CD4-positive, alpha-beta memory T cell (primary cell): ENCODE measurements around the gene IRGQ. TPM values are rescaled to one million over a fixed set of nuclear protein-coding genes. Genes with fewer than 3 reads are reported as not detected.
A peak's percentile ranks its signal among the peaks of the same experiment; 100 is the strongest.
"Not testable (repeated sequence)": the region's sequence is repeated elsewhere in the genome, so short reads cannot be mapped to it uniquely, and the experiment has no call there.

Source experiments
- CTCF ChIA-PET: fragments of 350-600 bp; sonication (Branson Sonifier 250); formaldehyde crosslinking; loops from one replicate; lab custom pipeline; 2021; ENCODE audit warnings: inconsistent platforms; ENCODE audit not compliant: partially characterized antibody; lab: Charles Lee
- POLR2A ChIA-PET: fragments of 350-600 bp; sonication (Branson Sonifier 250); formaldehyde crosslinking; loops from one replicate; lab custom pipeline; 2021; ENCODE audit not compliant: partially characterized antibody; lab: Charles Lee
- DNase-seq, 5 donors: peaks; one replicate each; pipeline versions ENCODE4 v3.0.0 to v3.0.0-alpha.2; 2020 to 2022; ENCODE audit warnings: mixed read lengths in 1 of 5
- H3K27ac ChIP-seq: one replicate; pipeline ENCODE4 v1.7.0; 2013; ENCODE audit warnings: low read depth, low read length
- H3K27me3 ChIP-seq: 2 replicates; pipeline ENCODE4 v1.7.0; 2013; ENCODE audit warnings: mild to moderate bottlenecking, low read length, moderate library complexity; ENCODE audit not compliant: insufficient read depth
- H3K36me3 ChIP-seq: 2 replicates; pipeline ENCODE4 v1.7.0; 2013; ENCODE audit warnings: mild to moderate bottlenecking, low read length, moderate library complexity; ENCODE audit not compliant: insufficient read depth
- H3K4me1 ChIP-seq: 2 replicates; pipeline ENCODE4 v1.7.0; 2013; ENCODE audit warnings: mild to moderate bottlenecking, low read length, moderate library complexity; ENCODE audit not compliant: insufficient read depth
- H3K4me3 ChIP-seq, 2 donors: one replicate each; pipeline ENCODE4 v1.7.0; 2013; ENCODE audit warnings: low read length in 2 of 2, mild to moderate bottlenecking in 1 of 2
- H3K9me3 ChIP-seq, 2 donors: one replicate each; pipeline ENCODE4 v1.7.0; 2013; ENCODE audit warnings: low read length in 2 of 2, control low read depth in 1 of 2; ENCODE audit not compliant: control insufficient read depth in 1 of 2
- H3K27ac Mint-ChIP-seq, 7 donors: one replicate each; pipeline ENCODE4 v1.8.0; 2020 to 2021; ENCODE audit warnings: mixed read lengths in 7 of 7, mild to moderate bottlenecking in 6 of 7, inconsistent platforms in 3 of 7, moderate library complexity in 3 of 7
- H3K27me3 Mint-ChIP-seq, 2 donors: one replicate each; pipeline ENCODE4 v1.8.0; 2020 to 2021; ENCODE audit warnings: mixed read lengths in 2 of 2
- H3K36me3 Mint-ChIP-seq, 2 donors: one replicate each; pipeline ENCODE4 v1.8.0; 2020 to 2021; ENCODE audit warnings: mixed read lengths in 2 of 2, inconsistent platforms in 1 of 2, mild to moderate bottlenecking in 1 of 2
- H3K4me1 Mint-ChIP-seq, 4 donors: one replicate each; pipeline ENCODE4 v1.8.0; 2020 to 2021; ENCODE audit warnings: mixed read lengths in 4 of 4, mild to moderate bottlenecking in 1 of 4
- H3K4me3 Mint-ChIP-seq, 8 donors: one replicate each; pipeline ENCODE4 v1.8.0; 2020 to 2021; ENCODE audit warnings: mixed read lengths in 8 of 8, mild to moderate bottlenecking in 7 of 8, moderate library complexity in 6 of 8, inconsistent platforms in 3 of 8
- H3K9me3 Mint-ChIP-seq, 8 donors: one replicate each; pipeline ENCODE4 v1.8.0; 2020 to 2021; ENCODE audit warnings: mixed read lengths in 8 of 8, mild to moderate bottlenecking in 5 of 8, inconsistent platforms in 3 of 8, moderate library complexity in 1 of 8
- intact Hi-C: fragments of 100-400 bp; cut with micrococcal nuclease; formaldehyde crosslinking; loops from one replicate; pipeline ENCODE4 v1.15.1; 2023
- polyA plus RNA-seq, 2 donors: library from polyadenylated mRNA; unstranded; fragments of 300-500 nt; fragmentation: Illumina TruSeq; gene quantifications; one replicate each; pipeline ENCODE4 v1.2.3, GENCODE V29; 2021
- total RNA-seq, 2 experiments: library from RNA; stranded (reverse); gene quantifications; one replicate each; pipeline ENCODE4 v1.2.3, GENCODE V29; 2021

IRGQ gene
- total and polyA plus RNA-seq, 4 experiments from 2014 or later, result 0.37 to 17.9 (median 9.4) TPM

GRCh38 chr19:43548706-43549105 is 47.2 kb downstream of the IRGQ start:
- intact Hi-C loops, result no loop called here
- no peak overlapping the region for H3K4me3 Mint-ChIP-seq
- peaks cover 21 to 45% of the 10 kb centered on the region in 2 donors for H3K36me3 Mint-ChIP-seq
- H3K4me1 Mint-ChIP-seq, result peaks cover 0 to 2% (median 0%) of the 10 kb centered on the region in 4 donors
- Histone ChIP-seq H3K4me3 (no peak overlapping the region), H3K9me3 (no peaks in the 10 kb centered on the region), H3K4me1 (no peaks in the 10 kb centered on the region), H3K36me3 (peaks cover 46% of the 10 kb centered on the region), H3K27ac (no peak overlapping the region), H3K27me3 (no peaks in the 10 kb centered on the region)
- ChIA-PET CTCF (interaction anchor here (0.5 to 11.2 kb wide), 2 partner anchors 29 to 46 kb away, joined by 3 to 245 read pairs; partner anchors contain the start of genes IRGQ and ZNF576), POLR2A (interaction anchor here (0.6 kb wide), 1 partner anchor 16 kb away, joined by 3 read pairs; the partner anchor contains the start of gene ZNF575)
- H3K9me3 Mint-ChIP-seq, result no peaks in the 10 kb centered on the region
- no peaks in the 10 kb centered on the region for H3K27me3 Mint-ChIP-seq
- DNase-seq, result no peak
- peak overlapping the region in 2 of 7 donors; percentile 17 to 83 for H3K27ac Mint-ChIP-seq

GRCh38 chr19:43547926-43548325 is 48.0 kb downstream of the IRGQ start:
- H3K4me3 Mint-ChIP-seq, H3K4me3 ChIP-seq, H3K4me1 Mint-ChIP-seq, H3K27me3 ChIP-seq, H3K27ac Mint-ChIP-seq, H3K4me1 ChIP-seq, H3K27me3 Mint-ChIP-seq, intact Hi-C loops, H3K9me3 Mint-ChIP-seq, POLR2A ChIA-PET, DNase-seq, H3K9me3 ChIP-seq, H3K27ac ChIP-seq: not testable (repeated sequence)
- H3K36me3 Mint-ChIP-seq, result peaks cover 28 to 53% of the 10 kb centered on the region in 2 donors
- peaks cover 50% of the 10 kb centered on the region for H3K36me3 ChIP-seq
- CTCF ChIA-PET, result interaction anchor here (11.2 kb wide), 1 partner anchor 47 kb away, joined by 245 read pairs; the partner anchor contains the start of genes IRGQ and ZNF576

GRCh38 chr19:43546581-43546980 is 49.4 kb downstream of the IRGQ start:
- Histone ChIP-seq H3K36me3 (peaks cover 48% of the 10 kb centered on the region), H3K4me3 (no peak overlapping the region), H3K9me3 (no peaks in the 10 kb centered on the region), H3K27ac (no peak overlapping the region), H3K27me3 (no peaks in the 10 kb centered on the region), H3K4me1 (no peaks in the 10 kb centered on the region)
- Mint-ChIP-seq H3K4me3 (no peak overlapping the region), H3K36me3 (peaks cover 31 to 55% of the 10 kb centered on the region in 2 donors), H3K27ac (peak overlapping the region in 1 of 7 donors; percentile 48), H3K4me1 (peaks cover 0 to under 1% (median 0%) of the 10 kb centered on the region in 4 donors), H3K9me3 (no peaks in the 10 kb centered on the region), H3K27me3 (no peaks in the 10 kb centered on the region)
- CTCF ChIA-PET, result interaction anchor here (2.0 kb wide), 1 partner anchor 8 kb away, joined by 9 read pairs; no protein-coding TSS in a partner anchor
- intact Hi-C loops, result no loop called here
- POLR2A ChIA-PET, result no interaction called here
- DNase-seq, result no peak

GRCh38 chr19:43545981-43546380 is 50.0 kb downstream of the IRGQ start:
- H3K36me3 ChIP-seq, result peaks cover 44% of the 10 kb centered on the region
- no peaks in the 10 kb centered on the region for H3K4me1 ChIP-seq
- H3K9me3 ChIP-seq, result no peaks in the 10 kb centered on the region
- no peaks in the 10 kb centered on the region for H3K27me3 ChIP-seq
- peaks cover 28 to 53% of the 10 kb centered on the region in 2 donors for H3K36me3 Mint-ChIP-seq
- no peak overlapping the region for H3K4me3 Mint-ChIP-seq
- no peaks in the 10 kb centered on the region for H3K27me3 Mint-ChIP-seq
- POLR2A ChIA-PET, result interaction anchor here (2.0 kb wide), 1 partner anchor 13 kb away, joined by 7 read pairs; the partner anchor contains the start of gene ZNF575
- no peaks in the 10 kb centered on the region for H3K4me1 Mint-ChIP-seq
- no peak overlapping the region for H3K27ac Mint-ChIP-seq
- no peak for DNase-seq
- no peak overlapping the region for H3K27ac ChIP-seq
- intact Hi-C loops, result no loop called here
- H3K9me3 Mint-ChIP-seq, result no peaks in the 10 kb centered on the region
- no peak overlapping the region for H3K4me3 ChIP-seq
- CTCF ChIA-PET, result interaction anchor here (0.8 to 2.0 kb wide), 2 partner anchors 9 to 26 kb away, joined by 4 to 9 read pairs; no protein-coding TSS in a partner anchor

- no peaks in the 10 kb centered on the region for H3K27me3 ChIP-seq
- H3K36me3 Mint-ChIP-seq, result peaks cover 27 to 52% of the 10 kb centered on the region in 2 donors
Observed at GRCh38 chr19:43545276-43545675, 50.7 kb downstream of the IRGQ start.

GRCh38 chr19:43544077-43544476 is 51.9 kb downstream of the IRGQ start:
- no peaks in the 10 kb centered on the region for H3K4me1 Mint-ChIP-seq
- H3K36me3 Mint-ChIP-seq, result peaks cover 35 to 54% of the 10 kb centered on the region in 2 donors
- peaks cover 42% of the 10 kb centered on the region for H3K36me3 ChIP-seq
- no peak for DNase-seq
- H3K27me3 Mint-ChIP-seq, result no peaks in the 10 kb centered on the region
- H3K9me3 Mint-ChIP-seq, result peaks cover 0 to 3% (median 2%) of the 10 kb centered on the region in 8 donors
- H3K27me3 ChIP-seq, result no peaks in the 10 kb centered on the region
- H3K4me3 Mint-ChIP-seq, result no peak overlapping the region
- H3K4me1 ChIP-seq, result no peaks in the 10 kb centered on the region
- no peaks in the 10 kb centered on the region for H3K9me3 ChIP-seq
- peak overlapping the region in 1 of 7 donors; percentile 67 for H3K27ac Mint-ChIP-seq
- no peak overlapping the region for H3K4me3 ChIP-seq
- ChIA-PET POLR2A (interaction anchor here (1.2 to 2.0 kb wide), 2 partner anchors 10 to 11 kb away, joined by 3 to 7 read pairs; partner anchors contain the start of gene ZNF575), CTCF (no interaction called here)
- intact Hi-C loops, result no loop called here
- no peak overlapping the region for H3K27ac ChIP-seq

More at GRCh38 chr19:43545276-43545675, 50.7 kb downstream of the IRGQ start:
- Mint-ChIP-seq H3K27me3 (no peaks in the 10 kb centered on the region), H3K9me3 (no peaks in the 10 kb centered on the region), H3K4me1 (no peaks in the 10 kb centered on the region), H3K27ac (peak overlapping the region in 5 of 7 donors; percentile 30 to 63 (median 42)), H3K4me3 (no peak overlapping the region)
- Histone ChIP-seq H3K27ac (no peak overlapping the region), H3K4me1 (no peaks in the 10 kb centered on the region), H3K9me3 (no peaks in the 10 kb centered on the region), H3K4me3 (no peak overlapping the region), H3K36me3 (peaks cover 37% of the 10 kb centered on the region)
- intact Hi-C loops, result no loop called here
- POLR2A ChIA-PET, result interaction anchor here (2.0 kb wide), 1 partner anchor 13 kb away, joined by 7 read pairs; the partner anchor contains the start of gene ZNF575
- DNase-seq, result no peak
- CTCF ChIA-PET, result interaction anchor here (0.8 to 2.0 kb wide), 2 partner anchors 10 to 26 kb away, joined by 4 to 9 read pairs; no protein-coding TSS in a partner anchor

- no peak for DNase-seq
- Histone ChIP-seq H3K36me3 (peaks cover 48% of the 10 kb centered on the region), H3K27me3 (no peaks in the 10 kb centered on the region), H3K4me3 (no peak overlapping the region), H3K4me1 (no peaks in the 10 kb centered on the region), H3K27ac (no peak overlapping the region), H3K9me3 (no peaks in the 10 kb centered on the region)
- Mint-ChIP-seq H3K9me3 (peaks cover 0 to 12% (median 3%) of the 10 kb centered on the region in 8 donors), H3K4me1 (no peaks in the 10 kb centered on the region), H3K36me3 (peaks cover 52 to 64% of the 10 kb centered on the region in 2 donors), H3K4me3 (no peak overlapping the region), H3K27ac (peak overlapping the region in 3 of 7 donors; percentile 9 to 71 (median 30)), H3K27me3 (no peaks in the 10 kb centered on the region)
- intact Hi-C loops, result no loop called here
- ChIA-PET POLR2A (interaction anchor here (0.6 to 1.3 kb wide), 2 partner anchors 10 to 65 kb away, joined by 4 to 5 read pairs; partner anchors contain the start of gene ZNF575), CTCF (interaction anchor here (1.1 kb wide), 1 partner anchor 87 kb away, joined by 3 read pairs; no protein-coding TSS in a partner anchor)
Observed at GRCh38 chr19:43541920-43542650, 53.8 kb downstream of the IRGQ start.
